Articular chondrocyte of knee joint (primary cell): Measurements from ENCODE around the gene ADO. TPM values are rescaled to one million over a fixed set of nuclear protein-coding genes. Genes with fewer than 3 reads are reported as not detected.

Source experiments
- total RNA-seq: library from RNA; depleted of rRNA; stranded (reverse); fragments of >200 nt; gene quantifications from 2 replicates; pipeline ENCODE4 v1.2.3, GENCODE V29; 2012

The ADO gene
- 21.0 and 24.2 TPM in 2 replicates for total RNA-seq

DNA sequence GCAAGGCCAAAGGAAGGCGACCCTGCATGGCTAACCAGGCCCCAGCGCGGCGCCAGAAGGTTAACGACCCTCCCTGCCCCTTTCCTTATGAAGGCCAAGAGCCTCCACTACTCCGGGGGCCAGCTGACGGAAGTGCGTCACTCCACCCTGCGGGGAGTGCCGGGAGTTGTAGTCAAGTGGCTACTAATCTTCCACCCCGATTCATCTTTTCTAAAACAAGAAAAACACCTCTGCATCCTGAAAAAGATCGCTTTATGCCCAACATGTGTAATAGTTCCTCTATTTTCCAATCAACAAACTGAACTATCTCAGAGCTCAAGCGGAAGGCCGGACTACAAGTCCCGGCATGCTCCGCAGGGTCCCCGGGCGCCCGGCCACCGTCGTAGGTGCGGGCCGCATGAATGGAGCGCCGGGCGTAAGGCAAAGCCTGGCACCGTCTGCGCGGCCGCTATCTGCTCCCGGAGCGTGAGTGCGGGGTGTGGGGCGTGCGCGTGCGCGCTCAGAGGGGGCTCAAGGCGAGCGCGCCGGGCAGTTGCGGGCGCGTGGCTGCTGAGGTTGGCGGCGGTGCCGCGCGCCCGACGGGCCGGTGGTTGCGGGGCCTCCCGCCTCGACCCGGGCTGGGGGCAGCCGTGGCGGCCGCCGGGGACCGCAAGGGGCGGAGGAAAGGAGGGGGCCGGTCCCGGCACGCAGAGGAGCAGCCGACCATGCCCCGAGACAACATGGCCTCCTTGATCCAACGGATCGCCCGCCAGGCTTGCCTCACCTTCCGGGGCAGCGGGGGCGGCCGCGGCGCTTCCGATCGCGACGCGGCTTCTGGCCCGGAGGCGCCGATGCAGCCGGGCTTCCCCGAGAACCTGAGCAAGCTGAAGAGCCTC, at the start of gene ADO:
TSS of gene ADO (plus strand) at position 365 of the 875 bp plus-strand sequence. CDS start at position 705, 340 bp downstream.

GRCh38 chr10:62816331-62817120, 12.0 kb downstream of the ADO start, which contains the start of gene EGR2:
EGR2 (minus strand) TSS chr10:62816366; CDS start chr10:62816029, 337 bp downstream.

Other genes with a start within 250 kb of the ADO start
- gene EGR2, start 11.6 kb downstream of the ADO start, total RNA-seq = 0.13 and 0.86 TPM in 2 replicates